Smooth muscle cell (in vitro differentiated cells): ENCODE measurements around the gene LCN15. TPM values are rescaled to one million over a fixed set of nuclear protein-coding genes. Genes with fewer than 3 reads are reported as not detected.

Experiments used
- DNase-seq: peaks from one replicate; lab custom pipeline; 2025; ENCODE audit not compliant: unreplicated experiment; lab: John Stamatoyannopoulos, UW
- H2AFZ ChIP-seq: fragments of 200-600 bp; sonication (generic); 2 replicates; pipeline ENCODE4 v1.6.0; 2016; ENCODE audit warnings: antibody characterized with exemption, low read depth, mild to moderate bottlenecking
- H3F3A ChIP-seq: fragments of 200-600 bp; sonication (generic); 2 replicates; pipeline ENCODE4 v1.6.0; 2017; ENCODE audit warnings: antibody characterized with exemption, low read depth
- H3K27ac ChIP-seq: fragments of 200-600 bp; sonication (generic); 2 replicates; pipeline ENCODE4 v1.5.1; 2016; ENCODE audit warnings: low read depth, mild to moderate bottlenecking
- H3K27me3 ChIP-seq: fragments of 200-600 bp; sonication (generic); 2 replicates; pipeline ENCODE4 v1.6.1; 2016; ENCODE audit warnings: low read depth, mild to moderate bottlenecking
- H3K36me3 ChIP-seq: fragments of 200-600 bp; sonication (generic); 2 replicates; pipeline ENCODE4 v1.5.1; 2016; ENCODE audit warnings: low read depth
- H3K4me1 ChIP-seq: fragments of 200-600 bp; sonication (generic); 2 replicates; pipeline ENCODE4 v1.5.1; 2016; ENCODE audit warnings: low read depth
- H3K4me2 ChIP-seq: fragments of 200-600 bp; sonication (generic); 2 replicates; pipeline ENCODE4 v1.6.0; 2016; ENCODE audit warnings: mild to moderate bottlenecking
- H3K4me3 ChIP-seq: fragments of 200-600 bp; sonication (generic); 2 replicates; pipeline ENCODE4 v1.5.1; 2016; ENCODE audit warnings: mild to moderate bottlenecking
- H3K79me2 ChIP-seq: fragments of 200-600 bp; sonication (generic); 2 replicates; pipeline ENCODE4 v1.6.0; 2016; ENCODE audit warnings: low read depth, mild to moderate bottlenecking
- H3K9ac ChIP-seq: fragments of 200-600 bp; sonication (generic); 2 replicates; pipeline ENCODE4 v1.6.0; 2016; ENCODE audit warnings: low read depth
- H3K9me3 ChIP-seq: fragments of 200-600 bp; sonication (generic); replicated peaks from 2 replicates; pipeline ENCODE4 v1.5.1; 2016; ENCODE audit warnings: low read depth
- H4K20me1 ChIP-seq: fragments of 200-600 bp; sonication (generic); 2 replicates; pipeline ENCODE4 v1.6.0; 2016; ENCODE audit warnings: low read depth
- WGBS: methylation state at CpG from one replicate; pipeline ENCODE4 v1.1.7; 2016; ENCODE audit warnings: low lambda C conversion rate; 5-methylcytosine and 5-hydroxymethylcytosine counted together
- polyA plus RNA-seq: library from polyadenylated mRNA; unstranded; fragments of >200 nt; fragmentation: Nextera tagmentation; extraction: Ambion mirVana; gene quantifications from 2 replicates; pipeline ENCODE4 v1.2.1, GENCODE V29; 2016
- total RNA-seq: library from RNA; depleted of rRNA; stranded (reverse); fragments of >200 nt; gene quantifications from 2 replicates; pipeline ENCODE4 v1.2.3, GENCODE V29; 2014
- TF ChIP-seq, protein P1 (sequence below): fragments of 200-600 bp; sonication (generic); IDR thresholded peaks from 2 replicates; pipeline ENCODE4 v1.5.1; 2017; ENCODE audit warnings: borderline replicate concordance, mild to moderate bottlenecking, antibody characterized with exemption; ENCODE audit not compliant: insufficient read depth, poor library complexity, severe bottlenecking

LCN15 gene
- total and polyA plus RNA-seq, 2 experiments from 2014 or later, result not detected

DNA sequence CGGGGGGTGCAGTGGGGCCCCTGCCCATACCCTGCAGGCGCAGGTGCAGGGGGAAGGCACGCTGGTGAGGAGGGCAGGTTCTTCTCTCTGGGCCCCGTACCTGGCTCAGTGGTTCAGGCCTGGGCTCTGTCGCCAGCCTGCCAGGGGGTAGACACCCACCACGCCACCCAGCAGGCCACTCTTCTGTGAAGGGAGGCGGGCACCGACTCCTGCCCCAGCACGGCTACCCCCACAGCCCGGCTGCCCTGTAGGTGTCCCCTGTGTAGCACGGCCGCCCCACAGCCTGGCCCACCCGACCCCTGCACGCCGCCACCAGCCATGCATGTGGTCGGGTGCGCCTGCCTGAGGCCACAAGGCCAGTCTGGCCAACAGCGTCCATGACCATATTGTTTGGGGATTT lies 17.7 kb downstream of the LCN15 start:
- no peaks in the 10 kb centered on the region for H3K9me3 ChIP-seq
- H3K4me1 ChIP-seq, result no peaks in the 10 kb centered on the region
- H2AFZ ChIP-seq, result no peak overlapping the region
- H4K20me1 ChIP-seq, result no peaks in the 10 kb centered on the region
- DNase-seq, result no peak
- H3F3A ChIP-seq, result no peaks in the 10 kb centered on the region
- no peak overlapping the region for H3K27ac ChIP-seq
- H3K9ac ChIP-seq, result no peak overlapping the region
- no peak overlapping the region for H3K4me2 ChIP-seq
- no peak overlapping the region for H3K4me3 ChIP-seq
- TF ChIP-seq, protein P1, sequence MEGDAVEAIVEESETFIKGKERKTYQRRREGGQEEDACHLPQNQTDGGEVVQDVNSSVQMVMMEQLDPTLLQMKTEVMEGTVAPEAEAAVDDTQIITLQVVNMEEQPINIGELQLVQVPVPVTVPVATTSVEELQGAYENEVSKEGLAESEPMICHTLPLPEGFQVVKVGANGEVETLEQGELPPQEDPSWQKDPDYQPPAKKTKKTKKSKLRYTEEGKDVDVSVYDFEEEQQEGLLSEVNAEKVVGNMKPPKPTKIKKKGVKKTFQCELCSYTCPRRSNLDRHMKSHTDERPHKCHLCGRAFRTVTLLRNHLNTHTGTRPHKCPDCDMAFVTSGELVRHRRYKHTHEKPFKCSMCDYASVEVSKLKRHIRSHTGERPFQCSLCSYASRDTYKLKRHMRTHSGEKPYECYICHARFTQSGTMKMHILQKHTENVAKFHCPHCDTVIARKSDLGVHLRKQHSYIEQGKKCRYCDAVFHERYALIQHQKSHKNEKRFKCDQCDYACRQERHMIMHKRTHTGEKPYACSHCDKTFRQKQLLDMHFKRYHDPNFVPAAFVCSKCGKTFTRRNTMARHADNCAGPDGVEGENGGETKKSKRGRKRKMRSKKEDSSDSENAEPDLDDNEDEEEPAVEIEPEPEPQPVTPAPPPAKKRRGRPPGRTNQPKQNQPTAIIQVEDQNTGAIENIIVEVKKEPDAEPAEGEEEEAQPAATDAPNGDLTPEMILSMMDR, result no peak
- 94% methylated on average over 16 of the region's 18 CpGs for WGBS
- no peaks in the 10 kb centered on the region for H3K27me3 ChIP-seq
- no peaks in the 10 kb centered on the region for H3K36me3 ChIP-seq
- no peaks in the 10 kb centered on the region for H3K79me2 ChIP-seq

DNA sequence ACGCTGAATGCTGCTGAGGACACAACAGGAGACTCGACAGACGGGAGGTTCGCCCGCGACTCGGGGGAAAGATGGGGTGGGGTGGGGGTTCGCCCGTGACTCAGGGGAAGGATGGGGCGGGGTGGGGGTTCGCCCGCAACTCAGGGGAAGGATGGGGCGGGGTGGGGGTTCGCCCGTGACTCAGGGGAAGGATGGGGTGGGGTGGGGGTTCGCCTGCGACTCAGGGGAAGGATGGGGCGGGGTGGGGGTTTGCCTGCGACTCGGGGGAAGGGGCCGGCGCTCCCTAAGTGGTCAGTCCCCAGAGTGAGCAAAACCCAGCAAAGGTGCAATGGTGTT lies 18.2 kb downstream of the LCN15 start:
- DNase-seq, result no peak
- no peaks in the 10 kb centered on the region for H4K20me1 ChIP-seq
- no peaks in the 10 kb centered on the region for H3F3A ChIP-seq
- no peaks in the 10 kb centered on the region for H3K27me3 ChIP-seq
- no peaks in the 10 kb centered on the region for H3K4me1 ChIP-seq
- H3K27ac ChIP-seq, result no peak overlapping the region
- TF ChIP-seq, protein P1, result no peak
- no peak overlapping the region for H3K4me3 ChIP-seq
- no peaks in the 10 kb centered on the region for H3K36me3 ChIP-seq
- WGBS, result 95% methylated on average over 10 of the region's 22 CpGs
- H3K4me2 ChIP-seq, result no peak overlapping the region
- H3K79me2 ChIP-seq, result no peaks in the 10 kb centered on the region
- H3K9ac ChIP-seq, result no peak overlapping the region
- H2AFZ ChIP-seq, result no peak overlapping the region
- H3K9me3 ChIP-seq, result no peaks in the 10 kb centered on the region

- Histone ChIP-seq H3K27me3 (no peaks in the 10 kb centered on the region), H2AFZ (no peak overlapping the region), H4K20me1 (no peaks in the 10 kb centered on the region), H3F3A (no peaks in the 10 kb centered on the region), H3K9ac (no peak overlapping the region), H3K79me2 (no peaks in the 10 kb centered on the region), H3K4me3 (no peak overlapping the region), H3K4me2 (no peak overlapping the region), H3K4me1 (no peaks in the 10 kb centered on the region), H3K9me3 (no peaks in the 10 kb centered on the region), H3K27ac (no peak overlapping the region), H3K36me3 (no peaks in the 10 kb centered on the region)
- TF ChIP-seq, protein P1, result no peak
- WGBS, result 91% methylated on average over 23 of the region's 23 CpGs
- no peak for DNase-seq
These were observed 18.7 kb downstream of the LCN15 start for GRCh38 chr9:136745389-136746154.

DNA sequence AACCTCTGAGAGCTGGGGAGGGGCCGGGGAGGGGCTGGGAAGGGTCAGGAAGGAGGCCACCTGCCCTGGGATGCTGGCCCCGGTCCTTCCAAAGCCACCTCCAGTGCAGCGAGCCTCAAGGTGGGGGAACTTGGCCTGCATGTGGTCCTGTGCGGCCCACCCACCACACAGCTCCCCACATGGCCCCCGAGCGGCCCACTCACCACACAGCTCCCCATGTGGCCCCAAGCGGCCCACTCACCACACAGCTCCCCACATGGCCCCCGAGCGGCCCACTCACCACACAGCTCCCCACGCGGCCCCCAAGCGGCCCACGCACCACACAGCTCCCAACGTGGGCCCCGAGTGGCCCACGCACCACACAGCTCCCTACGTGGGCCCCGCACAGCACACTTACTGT lies 19.5 kb downstream of the LCN15 start:
- Histone ChIP-seq H3K4me2 (no peak overlapping the region), H3K27ac (no peak overlapping the region), H3K27me3 (no peaks in the 10 kb centered on the region), H3K9me3 (no peaks in the 10 kb centered on the region), H3F3A (no peaks in the 10 kb centered on the region), H3K9ac (no peak overlapping the region), H3K79me2 (no peaks in the 10 kb centered on the region), H4K20me1 (no peaks in the 10 kb centered on the region), H2AFZ (no peak overlapping the region), H3K4me3 (no peak overlapping the region), H3K36me3 (no peaks in the 10 kb centered on the region), H3K4me1 (no peaks in the 10 kb centered on the region)
- WGBS, result 94% methylated on average over 13 of the region's 18 CpGs
- TF ChIP-seq, protein P1, result no peak
- no peak for DNase-seq
